B cell (primary cell): ENCODE results near the gene RASA4B. TPM values are rescaled to one million over a fixed set of nuclear protein-coding genes. Genes with fewer than 3 reads are reported as not detected.

Source experiments
- ATAC-seq: fragments of 200-7000 bp; cut with Tn5 transposase; one replicate; pipeline ENCODE4 v1.10.0; 2021; ENCODE audit warnings: low read depth, mild to moderate bottlenecking, moderate number of reproducible peaks, moderate library complexity
- CTCF ChIA-PET: fragments of 350-600 bp; sonication (Branson Sonifier 250); formaldehyde crosslinking; loops from one replicate; lab custom pipeline; 2021; ENCODE audit warnings: antibody characterized with exemption, inconsistent platforms; lab: Charles Lee
- POLR2A ChIA-PET: fragments of 350-600 bp; sonication (Branson Sonifier 250); formaldehyde crosslinking; loops from one replicate; lab custom pipeline; 2021; ENCODE audit warnings: antibody characterized with exemption; lab: Charles Lee
- DNase-seq: peaks from one replicate; pipeline ENCODE4 v3.0.0; 2013
- H2AFZ ChIP-seq: 2 replicates; pipeline ENCODE4 v1.6.1; 2012; ENCODE audit warnings: mild to moderate bottlenecking, low read depth, low read length; ENCODE audit not compliant: insufficient read depth, poor library complexity, severe bottlenecking
- H3K27ac ChIP-seq, 2 donors: 1 replicate in 1 of 2; 2 replicates in 1 of 2; pipeline ENCODE4 v1.5.1; 2012 to 2013; ENCODE audit warnings: low read length in 2 of 2, mild to moderate bottlenecking in 2 of 2, moderate library complexity in 1 of 2
- H3K27me3 ChIP-seq, 4 experiments: fragments of 200-600 bp in 1 of 4; sonication (generic) in 1 of 4; replicated peaks in 1 of 4; 1 replicate in 2 of 4; 2 replicates in 2 of 4; pipeline versions ENCODE4 v1.6.1 to v1.7.0; 2013 to 2016; ENCODE audit warnings: low read length in 3 of 4, mild to moderate bottlenecking in 2 of 4, mixed read lengths in 1 of 4, moderate library complexity in 1 of 4; ENCODE audit not compliant: insufficient read depth in 4 of 4, control insufficient read depth in 3 of 4; ENCODE audit errors: control extremely low read depth in 1 of 4
- H3K36me3 ChIP-seq, 2 experiments: replicated peaks in 1 of 2; 1 replicate in 1 of 2; 2 replicates in 1 of 2; pipeline versions ENCODE4 v1.6.1 to v1.7.1; 2013; ENCODE audit warnings: low read length in 1 of 2; ENCODE audit not compliant: insufficient read depth in 2 of 2, control insufficient read depth in 1 of 2; ENCODE audit errors: control extremely low read depth in 1 of 2, extremely low read depth in 1 of 2
- H3K4me1 ChIP-seq, 2 donors: fragments of 200-600 bp in 1 of 2; sonication (generic) in 1 of 2; 1 replicate in 1 of 2; 2 replicates in 1 of 2; pipeline versions ENCODE4 v1.5.1 to v1.6.1; 2013 to 2017; ENCODE audit warnings: low read length in 2 of 2; ENCODE audit not compliant: control insufficient read depth in 2 of 2, insufficient read depth in 2 of 2
- H3K4me2 ChIP-seq: replicated peaks from 2 replicates; pipeline ENCODE3; 2012; ENCODE audit warnings: mild to moderate bottlenecking, low read depth, low read length; ENCODE audit not compliant: poor library complexity, severe bottlenecking
- H3K4me3 ChIP-seq, 5 experiments: fragments of 200-600 bp in 1 of 5; sonication (generic) in 1 of 5; 1 replicate in 3 of 5; 2 replicates in 2 of 5; pipeline versions ENCODE4 v1.5.1 to v1.7.0; 2011 to 2016; ENCODE audit warnings: low read length in 4 of 5, mild to moderate bottlenecking in 4 of 5, low read depth in 2 of 5, control low read depth in 1 of 5, moderate library complexity in 1 of 5; ENCODE audit not compliant: insufficient read depth in 1 of 5; ENCODE audit errors: control extremely low read depth in 1 of 5, extremely low read depth in 1 of 5
- H3K79me2 ChIP-seq: fragments of 200-600 bp; sonication (generic); one replicate; pipeline ENCODE4 v1.6.0; 2016; ENCODE audit warnings: low read length; ENCODE audit not compliant: control insufficient read depth, insufficient read depth
- H3K9ac ChIP-seq: fragments of 200-600 bp; sonication (generic); 2 replicates; pipeline ENCODE4 v1.6.1; 2017; ENCODE audit warnings: mild to moderate bottlenecking, low read length, moderate library complexity
- H3K9me3 ChIP-seq, 3 donors: one replicate each; pipeline versions ENCODE4 v1.6.1 to v1.7.1; 2013; ENCODE audit warnings: low read length in 2 of 3; ENCODE audit not compliant: control insufficient read depth in 2 of 3, insufficient read depth in 1 of 3; ENCODE audit errors: control extremely low read depth in 1 of 3
- H4K20me1 ChIP-seq: 2 replicates; pipeline ENCODE4 v1.6.0; 2012; ENCODE audit warnings: mild to moderate bottlenecking, low read length; ENCODE audit not compliant: insufficient read depth, control insufficient read depth, poor library complexity, severe bottlenecking
- H3K27ac Mint-ChIP-seq: one replicate; pipeline ENCODE4 v1.8.0; 2021; ENCODE audit warnings: mixed read lengths
- H3K27me3 Mint-ChIP-seq: one replicate; pipeline ENCODE4 v1.8.0; 2021; ENCODE audit warnings: mixed read lengths
- H3K4me1 Mint-ChIP-seq: one replicate; pipeline ENCODE4 v1.8.0; 2021; ENCODE audit warnings: mixed read lengths
- H3K4me3 Mint-ChIP-seq: one replicate; pipeline ENCODE4 v1.8.0; 2021; ENCODE audit warnings: mixed read lengths
- H3K9me3 Mint-ChIP-seq: one replicate; pipeline ENCODE4 v1.8.0; 2022; ENCODE audit warnings: mixed read lengths; ENCODE audit not compliant: insufficient read depth
- EZH2 ChIP-seq: IDR thresholded peaks from 2 replicates; pipeline ENCODE4 v1.6.1; 2012; ENCODE audit warnings: borderline replicate concordance, low read depth, mild to moderate bottlenecking, moderate library complexity, low read length; ENCODE audit not compliant: insufficient read depth, poor library complexity, severe bottlenecking
- WGBS: methylation state at CpG from one replicate; pipeline ENCODE4 v1.1.5; 2013; ENCODE audit warnings: missing lambda C conversion rate; ENCODE audit not compliant: insufficient coverage; 5-methylcytosine and 5-hydroxymethylcytosine counted together
- intact Hi-C: fragments of 100-400 bp; cut with micrococcal nuclease; formaldehyde crosslinking; loops from one replicate; pipeline ENCODE4 v1.10.0; 2022
- polyA plus RNA-seq: library from polyadenylated mRNA; depleted of rRNA; stranded (reverse); fragments of >200 nt; gene quantifications from 2 replicates; pipeline ENCODE4 v1.2.3, GENCODE V29; 2012
- total RNA-seq, 2 donors: library from RNA; stranded (reverse); fragments of 120-200 nt in 1 of 2; gene quantifications; 1 replicate in 1 of 2; 2 replicates in 1 of 2; pipeline versions ENCODE4 v1.2.3 to v1.2.4, GENCODE V29; 2013 to 2022
- TF ChIP-seq, protein P1 (sequence below): fragments of 200-600 bp; IDR thresholded peaks from one replicate; pipeline ENCODE4 v1.8.0; 2022; ENCODE audit warnings: antibody characterized with exemption, mild to moderate bottlenecking

RASA4B gene
- total and polyA plus RNA-seq, 2 donors (not counting 1 experiment from before 2014, with no cell fraction given) = 15.6 to 26.4 TPM

DNA sequence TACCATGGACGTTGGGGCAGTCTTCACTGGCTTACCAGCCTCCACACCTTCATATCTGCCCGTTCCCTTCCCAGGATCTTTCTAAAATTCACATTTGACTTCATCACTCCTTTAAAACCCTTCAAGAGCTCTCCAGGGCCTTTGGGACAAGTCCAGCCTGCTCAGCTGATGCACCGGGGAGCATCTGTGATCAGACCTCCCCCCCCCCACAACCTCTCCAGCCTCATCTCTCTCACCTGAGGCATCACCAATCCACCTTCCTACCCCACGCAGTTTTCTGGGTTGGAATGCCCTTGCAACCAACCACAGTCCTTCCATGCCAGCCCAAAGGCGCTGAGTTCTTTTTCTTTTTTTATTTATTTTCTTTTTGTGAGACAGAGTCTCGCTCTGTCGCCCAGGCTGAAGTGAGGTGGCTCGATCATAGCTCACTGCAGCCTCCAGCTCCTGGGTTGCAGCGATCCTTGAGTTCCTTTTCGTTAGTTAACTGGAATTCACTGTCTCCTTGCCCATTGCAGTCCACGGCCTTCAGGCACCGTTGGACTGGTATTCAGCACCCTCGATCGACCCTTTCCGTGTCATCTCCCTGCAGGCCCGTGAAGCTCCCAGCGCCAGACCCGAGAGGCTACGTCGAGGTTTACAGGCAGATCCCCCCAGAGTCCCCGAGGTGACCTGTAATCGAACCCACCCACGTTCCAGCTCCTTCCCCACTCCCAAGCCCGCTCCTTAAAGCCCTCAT lies 53.6 kb downstream of the RASA4B start:
- Histone ChIP-seq H3K9ac (peak overlapping the region; percentile 88), H4K20me1 (peaks cover 9% of the 10 kb centered on the region), H3K4me1 (peaks cover 19 to 31% of the 10 kb centered on the region in 2 donors), H3K27ac (peak overlapping the region; percentile 15 to 70), H3K79me2 (peaks cover 72% of the 10 kb centered on the region), H3K9me3 (no peaks in the 10 kb centered on the region), H3K27me3 (no peaks in the 10 kb centered on the region), H2AFZ (peak overlapping the region; percentile 95), H3K4me2 (peak overlapping the region; percentile 95), H3K36me3 (peaks cover 0 to 18% of the 10 kb centered on the region in 2 experiments), H3K4me3 (peak overlapping the region; percentile 50 to 99 (median 94))
- peak overlapping the region; percentile 87 for H3K27ac Mint-ChIP-seq
- POLR2A ChIA-PET = interaction anchor here (0.6 to 1.9 kb wide), 6 partner anchors 12 to 75 kb away, joined by 3 to 5 read pairs (median 4); no protein-coding TSS in a partner anchor
- peak overlapping the region; percentile 91 for H3K4me3 Mint-ChIP-seq
- peaks cover 30% of the 10 kb centered on the region for H3K4me1 Mint-ChIP-seq
- ATAC-seq = no peak
- TF ChIP-seq, protein P1, sequence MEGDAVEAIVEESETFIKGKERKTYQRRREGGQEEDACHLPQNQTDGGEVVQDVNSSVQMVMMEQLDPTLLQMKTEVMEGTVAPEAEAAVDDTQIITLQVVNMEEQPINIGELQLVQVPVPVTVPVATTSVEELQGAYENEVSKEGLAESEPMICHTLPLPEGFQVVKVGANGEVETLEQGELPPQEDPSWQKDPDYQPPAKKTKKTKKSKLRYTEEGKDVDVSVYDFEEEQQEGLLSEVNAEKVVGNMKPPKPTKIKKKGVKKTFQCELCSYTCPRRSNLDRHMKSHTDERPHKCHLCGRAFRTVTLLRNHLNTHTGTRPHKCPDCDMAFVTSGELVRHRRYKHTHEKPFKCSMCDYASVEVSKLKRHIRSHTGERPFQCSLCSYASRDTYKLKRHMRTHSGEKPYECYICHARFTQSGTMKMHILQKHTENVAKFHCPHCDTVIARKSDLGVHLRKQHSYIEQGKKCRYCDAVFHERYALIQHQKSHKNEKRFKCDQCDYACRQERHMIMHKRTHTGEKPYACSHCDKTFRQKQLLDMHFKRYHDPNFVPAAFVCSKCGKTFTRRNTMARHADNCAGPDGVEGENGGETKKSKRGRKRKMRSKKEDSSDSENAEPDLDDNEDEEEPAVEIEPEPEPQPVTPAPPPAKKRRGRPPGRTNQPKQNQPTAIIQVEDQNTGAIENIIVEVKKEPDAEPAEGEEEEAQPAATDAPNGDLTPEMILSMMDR = no peak
- no peak for TF ChIP-seq EZH2
- H3K9me3 Mint-ChIP-seq = no peaks in the 10 kb centered on the region
- H3K27me3 Mint-ChIP-seq = no peaks in the 10 kb centered on the region
- intact Hi-C loops = loop anchor here (5.0 kb wide), 1 partner anchor 177 kb away; the partner anchor contains the start of gene SH2B2
- no peak for DNase-seq
- 15% methylated on average over 22 of the region's 24 CpGs for WGBS
- CTCF ChIA-PET = interaction anchor here (0.7 to 6.3 kb wide), 6 partner anchors 9 to 59 kb away, joined by 3 to 45 read pairs (median 4); no protein-coding TSS in a partner anchor

DNA sequence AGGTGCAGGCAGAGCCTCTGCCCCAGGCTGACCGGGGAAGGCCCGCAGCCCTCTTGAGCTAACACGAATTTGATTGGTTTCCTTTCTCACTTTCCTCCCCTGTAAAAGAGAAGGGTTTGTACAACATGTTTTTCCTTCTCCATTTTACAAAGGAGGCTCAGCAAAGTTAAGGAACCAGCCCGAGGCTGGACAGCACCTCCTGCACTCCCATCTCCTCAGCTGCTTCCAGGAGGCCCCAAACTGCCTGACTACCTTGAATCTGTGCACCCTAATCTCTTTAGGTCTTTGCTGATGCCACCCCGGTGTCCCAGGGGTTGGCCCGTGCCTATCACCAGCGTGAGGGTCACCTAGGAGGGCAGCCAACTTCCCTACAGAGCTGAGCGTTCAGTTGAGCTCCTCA lies 57.1 kb downstream of the RASA4B start:
- H3K9me3 Mint-ChIP-seq = no peaks in the 10 kb centered on the region
- H3K36me3 ChIP-seq = peaks cover 1 to 33% of the 10 kb centered on the region in 2 experiments
- no peaks in the 10 kb centered on the region for H3K27me3 ChIP-seq
- H3K79me2 ChIP-seq = peaks cover 73% of the 10 kb centered on the region
- TF ChIP-seq, protein P1 = no peak
- no peak for TF ChIP-seq EZH2
- H3K4me1 Mint-ChIP-seq = peaks cover 17% of the 10 kb centered on the region
- no peak overlapping the region for H3K4me2 ChIP-seq
- DNase-seq = no peak
- ChIA-PET CTCF (interaction anchor here (0.5 to 1.6 kb wide), 3 partner anchors 10 to 602 kb away, joined by 3 to 4 read pairs (median 4); no protein-coding TSS in a partner anchor), POLR2A (interaction anchor here (0.7 kb wide), 1 partner anchor 97 kb away, joined by 5 read pairs; no protein-coding TSS in a partner anchor)
- no peak overlapping the region for H3K4me3 Mint-ChIP-seq
- H3K4me3 ChIP-seq = no peak overlapping the region
- intact Hi-C loops = loop anchor here (5.0 kb wide), 1 partner anchor 173 kb away; the partner anchor contains the start of gene SH2B2
- H3K27ac Mint-ChIP-seq = no peak overlapping the region
- H3K4me1 ChIP-seq = peaks cover 8 to 16% of the 10 kb centered on the region in 2 donors
- H3K9ac ChIP-seq = no peak overlapping the region
- ATAC-seq = no peak
- H3K27me3 Mint-ChIP-seq = no peaks in the 10 kb centered on the region
- H2AFZ ChIP-seq = no peak overlapping the region
- WGBS = 99% methylated on average over 5 of the region's 8 CpGs
- no peak overlapping the region for H3K27ac ChIP-seq
- peaks cover 7% of the 10 kb centered on the region for H4K20me1 ChIP-seq
- H3K9me3 ChIP-seq = no peaks in the 10 kb centered on the region
